Measurements from ENCODE around the gene WNT10A. TPM values are rescaled to one million over a fixed set of nuclear protein-coding genes. Genes with fewer than 3 reads are reported as not detected.

The WNT10A gene
- total RNA-seq, 1 donor from 2014 or later: not detected

- Mint-ChIP-seq H3K27me3 (ENCODE audit: insufficient read depth, low read depth) (peaks cover 76% of the 10 kb centered on the region), H3K9me3 (peaks cover 4% of the 10 kb centered on the region), H3K27ac (no peak overlapping the region), H3K36me3 (no peaks in the 10 kb centered on the region), H3K4me1 (peaks cover 34% of the 10 kb centered on the region), H3K4me3 (peak overlapping the region; percentile 60)
- Histone ChIP-seq H3K9me3 (ENCODE audit: low read depth) (no peaks in the 10 kb centered on the region), H3K9ac (no peak overlapping the region), H3K4me1 (peaks cover 29% of the 10 kb centered on the region), H2AFZ (replicated peaks) (no peak overlapping the region), H4K20me1 (ENCODE audit: low read depth) (peaks cover 50% of the 10 kb centered on the region), H3F3A (ENCODE audit: low read depth) (peaks cover 19% of the 10 kb centered on the region), H3K27me3 (peaks cover 100% of the 10 kb centered on the region), H3K4me3 (no peak overlapping the region), H3K36me3 (no peaks in the 10 kb centered on the region), H3K4me2 (no peak overlapping the region), H3K79me2 (ENCODE audit: low read depth) (no peaks in the 10 kb centered on the region), H3K27ac (no peak overlapping the region)
- DNase-seq (ENCODE audit: low spot score): no peak
- TF ChIP-seq, protein P1, sequence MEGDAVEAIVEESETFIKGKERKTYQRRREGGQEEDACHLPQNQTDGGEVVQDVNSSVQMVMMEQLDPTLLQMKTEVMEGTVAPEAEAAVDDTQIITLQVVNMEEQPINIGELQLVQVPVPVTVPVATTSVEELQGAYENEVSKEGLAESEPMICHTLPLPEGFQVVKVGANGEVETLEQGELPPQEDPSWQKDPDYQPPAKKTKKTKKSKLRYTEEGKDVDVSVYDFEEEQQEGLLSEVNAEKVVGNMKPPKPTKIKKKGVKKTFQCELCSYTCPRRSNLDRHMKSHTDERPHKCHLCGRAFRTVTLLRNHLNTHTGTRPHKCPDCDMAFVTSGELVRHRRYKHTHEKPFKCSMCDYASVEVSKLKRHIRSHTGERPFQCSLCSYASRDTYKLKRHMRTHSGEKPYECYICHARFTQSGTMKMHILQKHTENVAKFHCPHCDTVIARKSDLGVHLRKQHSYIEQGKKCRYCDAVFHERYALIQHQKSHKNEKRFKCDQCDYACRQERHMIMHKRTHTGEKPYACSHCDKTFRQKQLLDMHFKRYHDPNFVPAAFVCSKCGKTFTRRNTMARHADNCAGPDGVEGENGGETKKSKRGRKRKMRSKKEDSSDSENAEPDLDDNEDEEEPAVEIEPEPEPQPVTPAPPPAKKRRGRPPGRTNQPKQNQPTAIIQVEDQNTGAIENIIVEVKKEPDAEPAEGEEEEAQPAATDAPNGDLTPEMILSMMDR (IDR thresholded peaks at IDR 0.05): no peak
- TF ChIP-seq EZH2phosphoT487 (IDR thresholded peaks at IDR 0.05) (no peak), EZH2 (IDR thresholded peaks at IDR 0.05) (no peak)
Observed at GRCh38 chr2:218882461-218882816, 1.8 kb downstream of the WNT10A start.

DNA sequence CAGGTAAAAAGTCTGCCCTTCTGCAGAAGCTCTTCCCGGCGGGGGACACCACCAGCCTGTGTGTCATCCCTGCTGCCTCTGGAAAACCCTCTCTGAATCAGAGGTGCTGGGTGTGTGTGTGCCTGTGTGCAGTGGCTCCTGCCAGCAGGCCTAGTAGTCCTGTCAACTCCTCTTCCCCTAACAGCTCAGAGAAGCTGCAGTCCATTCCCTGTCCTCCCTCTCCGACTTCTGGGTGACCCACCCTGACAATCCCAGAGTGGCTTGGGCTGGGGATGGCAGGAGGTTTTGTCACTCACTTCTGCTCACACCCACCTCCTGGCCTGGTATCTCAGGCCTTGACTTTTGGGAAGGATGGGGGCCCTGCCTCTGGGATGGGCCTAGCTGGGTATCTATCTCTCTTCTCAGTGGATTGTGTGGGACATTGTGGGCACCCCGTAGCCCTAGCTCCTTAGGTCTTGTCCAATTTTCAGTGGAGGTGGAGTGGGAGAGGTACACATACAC, 2.3 kb downstream of the WNT10A start:
- Mint-ChIP-seq H3K36me3 (no peaks in the 10 kb centered on the region), H3K27me3 (ENCODE audit: insufficient read depth, low read depth) (peaks cover 76% of the 10 kb centered on the region), H3K4me1 (peaks cover 34% of the 10 kb centered on the region), H3K4me3 (peak overlapping the region; percentile 50), H3K9me3 (peaks cover 4% of the 10 kb centered on the region), H3K27ac (no peak overlapping the region)
- no peak for DNase-seq (ENCODE audit: low spot score)
- H4K20me1 ChIP-seq (ENCODE audit: low read depth): peaks cover 45% of the 10 kb centered on the region
- H3K79me2 ChIP-seq (ENCODE audit: low read depth): no peaks in the 10 kb centered on the region
- peak overlapping the region; percentile 72 for H3K4me2 ChIP-seq
- no peaks in the 10 kb centered on the region for H3K9me3 ChIP-seq (ENCODE audit: low read depth)
- peaks cover 25% of the 10 kb centered on the region for H3K4me1 ChIP-seq
- H3K27ac ChIP-seq: no peak overlapping the region
- peaks cover 100% of the 10 kb centered on the region for H3K27me3 ChIP-seq
- peaks cover 19% of the 10 kb centered on the region for H3F3A ChIP-seq (ENCODE audit: low read depth)
- H2AFZ ChIP-seq (replicated peaks): no peak overlapping the region
- H3K4me3 ChIP-seq: peak overlapping the region; percentile 46
- H3K36me3 ChIP-seq: no peaks in the 10 kb centered on the region
- H3K9ac ChIP-seq: no peak overlapping the region
- TF ChIP-seq, protein P1 (IDR thresholded peaks at IDR 0.05): no peak
- TF ChIP-seq EZH2 (IDR thresholded peaks at IDR 0.05): no peak
- no peak for TF ChIP-seq EZH2phosphoT487 (IDR thresholded peaks at IDR 0.05)

- Histone ChIP-seq H3K27ac (no peak overlapping the region), H3K9ac (no peak overlapping the region), H2AFZ (replicated peaks) (peak overlapping the region; percentile 11), H3K79me2 (ENCODE audit: low read depth) (no peaks in the 10 kb centered on the region), H3K36me3 (no peaks in the 10 kb centered on the region), H3K4me2 (peak overlapping the region; percentile 72), H3K4me1 (peaks cover 16% of the 10 kb centered on the region), H3K4me3 (peak overlapping the region; percentile 46), H3K9me3 (ENCODE audit: low read depth) (no peaks in the 10 kb centered on the region), H3F3A (ENCODE audit: low read depth) (peaks cover 10% of the 10 kb centered on the region), H4K20me1 (ENCODE audit: low read depth) (peaks cover 36% of the 10 kb centered on the region), H3K27me3 (peaks cover 100% of the 10 kb centered on the region)
- TF ChIP-seq EZH2 (IDR thresholded peaks at IDR 0.05) (peak; percentile 98), EZH2phosphoT487 (IDR thresholded peaks at IDR 0.05) (peak; percentile 90)
- TF ChIP-seq, protein P1 (IDR thresholded peaks at IDR 0.05): no peak
- DNase-seq (ENCODE audit: low spot score): peak; percentile 81
- Mint-ChIP-seq H3K9me3 (peaks cover 4% of the 10 kb centered on the region), H3K36me3 (no peaks in the 10 kb centered on the region), H3K27ac (no peak overlapping the region), H3K27me3 (ENCODE audit: insufficient read depth, low read depth) (peaks cover 72% of the 10 kb centered on the region), H3K4me1 (peaks cover 27% of the 10 kb centered on the region), H3K4me3 (peak overlapping the region; percentile 67)
Observed at GRCh38 chr2:218883491-218884490, 3.1 kb downstream of the WNT10A start.
